HepG2 (cell line): ENCODE data around the gene PPOX. TPM values are rescaled to one million over a fixed set of nuclear protein-coding genes. Genes with fewer than 3 reads are reported as not detected.
A peak's percentile ranks its signal among the peaks of the same experiment; 100 is the strongest.

Source experiments
- ARID2 ChIP-seq: sonication (generic); formaldehyde crosslinking; IDR thresholded peaks from 2 replicates; pipeline ENCODE4 v1.8.1; 2022; ENCODE audit warnings: mild to moderate bottlenecking, missing genetic modification reagents, borderline replicate concordance
- ARID5B ChIP-seq: IDR thresholded peaks from 2 replicates; pipeline ENCODE4 v1.4.0; 2020; ENCODE audit warnings: mild to moderate bottlenecking, missing genetic modification reagents
- DDIT3 ChIP-seq: sonication (generic); formaldehyde crosslinking; IDR thresholded peaks from 2 replicates; pipeline ENCODE4 v1.4.0; 2020; ENCODE audit warnings: mild to moderate bottlenecking, missing genetic modification reagents
- ETS1 ChIP-seq: sonication (generic); formaldehyde crosslinking; IDR thresholded peaks from 2 replicates; pipeline ENCODE4 v1.4.0; 2020; ENCODE audit warnings: missing genetic modification reagents
- FOSL1 ChIP-seq: sonication (generic); formaldehyde crosslinking; IDR thresholded peaks from 2 replicates; pipeline ENCODE4 v1.9.0; 2021; ENCODE audit warnings: missing genetic modification reagents, borderline replicate concordance
- GATAD1 ChIP-seq: IDR thresholded peaks from 2 replicates; pipeline ENCODE4 v1.6.1; 2016; ENCODE audit warnings: missing genetic modification reagents, missing compliant biosample characterization
- HIVEP1 ChIP-seq: sonication (generic); formaldehyde crosslinking; IDR thresholded peaks from 2 replicates; pipeline ENCODE4 v1.4.0; 2020; ENCODE audit warnings: mild to moderate bottlenecking, missing genetic modification reagents
- PRPF4 ChIP-seq: fragments of 200-400 bp; formaldehyde crosslinking; IDR thresholded peaks from 2 replicates; pipeline ENCODE4 v1.6.1; 2016; ENCODE audit warnings: low read length, low read depth; ENCODE audit not compliant: poor library complexity, severe bottlenecking
- RAD51 ChIP-seq: fragments of 450-650 bp; IDR thresholded peaks from 2 replicates; pipeline ENCODE4 v1.6.1; 2016; ENCODE audit warnings: borderline replicate concordance
- SAFB2 ChIP-seq: sonication (generic); formaldehyde crosslinking; IDR thresholded peaks from 2 replicates; pipeline ENCODE4 v1.5.1; 2020; ENCODE audit warnings: missing genetic modification reagents, low read depth, mild to moderate bottlenecking, borderline replicate concordance
- SOX5 ChIP-seq: IDR thresholded peaks from 2 replicates; pipeline ENCODE4 v1.6.1; 2016; ENCODE audit warnings: borderline replicate concordance
- TERF1 ChIP-seq: sonication (generic); formaldehyde crosslinking; IDR thresholded peaks from 2 replicates; pipeline ENCODE4 v1.8.0; 2022; ENCODE audit warnings: mild to moderate bottlenecking, missing genetic modification reagents, moderate library complexity
- TOPORS ChIP-seq: sonication (generic); formaldehyde crosslinking; IDR thresholded peaks from 2 replicates; pipeline ENCODE4 v1.8.0; 2023; ENCODE audit warnings: mild to moderate bottlenecking, missing genetic modification reagents
- ZNF256 ChIP-seq: sonication (generic); formaldehyde crosslinking; conservative IDR thresholded peaks from 2 replicates; pipeline ENCODE4 v1.4.0; 2020; ENCODE audit warnings: missing genetic modification reagents
- ZNF687 ChIP-seq: sonication (generic); formaldehyde crosslinking; IDR thresholded peaks from 2 replicates; pipeline ENCODE4 v1.5.1; 2020; ENCODE audit warnings: mild to moderate bottlenecking, missing genetic modification reagents, moderate library complexity
- ZNF7 ChIP-seq: IDR thresholded peaks from 2 replicates; pipeline ENCODE4 v1.6.1; 2016; ENCODE audit warnings: missing biosample characterization, missing genetic modification reagents
- ZNF850 ChIP-seq: sonication (generic); formaldehyde crosslinking; conservative IDR thresholded peaks from 2 replicates; pipeline ENCODE4 v1.9.0; 2021; ENCODE audit warnings: mild to moderate bottlenecking, missing genetic modification reagents
- polyA plus RNA-seq, 8 experiments: library from polyadenylated mRNA; depleted of rRNA in 3 of 8; stranded (reverse) in 7 of 8; unstranded in 1 of 8; fragments of >200 nt; fragmentation: Illumina TruSeq in 4 of 8; extraction: Trizol in 4 of 8; gene quantifications; 2 replicates each; pipeline versions ENCODE4 v1.2.1 to v1.2.3, GENCODE V29; 2011 to 2016; ENCODE audit warnings: low read depth in 4 of 8, missing spikeins in 1 of 8, mixed read lengths in 1 of 8; ENCODE audit not compliant: insufficient read depth in 1 of 8
- total RNA-seq, 5 experiments: library from RNA; depleted of rRNA; stranded (reverse); fragments of >200 nt; fragmentation: Illumina TruSeq; extraction: Trizol; gene quantifications; 2 replicates each; pipeline ENCODE4 v1.2.3, GENCODE V29; 2016; ENCODE audit warnings: low read depth in 1 of 5

The PPOX gene
- total and polyA plus RNA-seq, 2 of the 13 experiments (the other 11 are each of a cell fraction or from before 2014, with no cell fraction given) = 15.5 to 27.7 TPM

- no peak; the same call in 1 of the 2 replicates for TF ChIP-seq TOPORS (CRISPR knock-in tag)
- no peak for TF ChIP-seq ETS1
- TF ChIP-seq RAD51 = no peak
- TF ChIP-seq GATAD1 (CRISPR knock-in tag) = no peak
- TF ChIP-seq SAFB2 (CRISPR knock-in tag) = no peak
- no peak for TF ChIP-seq PRPF4
- no peak for TF ChIP-seq ZNF7 (CRISPR knock-in tag)
- no peak for TF ChIP-seq ZNF850 (CRISPR knock-in tag)
- TF ChIP-seq ARID2 (CRISPR knock-in tag) = 0 out of 2 replicates have a peak, but pooled peaks have one; percentile 35
- TF ChIP-seq DDIT3 (CRISPR knock-in tag) = no peak
- 0 out of 2 replicates have a peak, but pooled peaks have one; percentile 21 for TF ChIP-seq FOSL1 (CRISPR knock-in tag)
- no peak for TF ChIP-seq ZNF687 (CRISPR knock-in tag)
- no peak for TF ChIP-seq SOX5 (CRISPR knock-in tag)
- TF ChIP-seq TERF1 (CRISPR knock-in tag) = no peak
- no peak for TF ChIP-seq HIVEP1 (CRISPR knock-in tag)
- TF ChIP-seq ZNF256 (CRISPR knock-in tag) = no peak
- TF ChIP-seq ARID5B (CRISPR knock-in tag) = 0 out of 2 replicates have a peak, but pooled peaks have one; percentile 1
These were observed 53.1 kb downstream of the PPOX start (continued) for GRCh38 chr1:161219078-161219892.
